ENCODE measurements around the gene F11R. TPM values are rescaled to one million over a fixed set of nuclear protein-coding genes. Genes with fewer than 3 reads are reported as not detected.

F11R gene
- total and polyA plus RNA-seq, 2 donors (not counting 1 experiment from before 2014, with no cell fraction given): 16.4 to 17.3 TPM

DNA sequence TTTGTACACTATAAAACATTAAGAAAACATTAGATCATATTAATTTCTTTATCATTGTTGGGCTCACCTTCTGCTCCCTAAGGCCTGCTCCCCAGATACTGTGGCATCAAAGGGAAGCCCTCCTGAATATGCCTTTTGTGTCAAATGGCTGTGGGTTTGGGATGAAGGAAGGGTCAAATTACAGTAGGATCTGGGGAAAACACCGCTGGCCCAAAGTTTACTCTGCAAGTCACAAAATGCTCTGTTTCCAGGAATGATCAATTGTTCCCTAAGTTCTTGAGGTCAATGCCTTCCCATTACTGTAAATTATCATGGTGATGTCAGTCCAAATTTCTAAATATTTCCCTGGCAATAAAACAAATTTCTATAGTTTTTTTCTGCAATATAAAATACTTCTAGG is 59.5 kb downstream of the F11R start:
- H3K4me3 ChIP-seq (ENCODE audit: control extremely low read depth in 1 of 5, extremely low read depth in 1 of 5, insufficient read depth in 1 of 5, low read depth in 2 of 5, low read length in 4 of 5): no peak overlapping the region
- H3K9ac ChIP-seq (ENCODE audit: low read length): no peak overlapping the region
- H4K20me1 ChIP-seq (ENCODE audit: control insufficient read depth, insufficient read depth, low read length, poor library complexity, severe bottlenecking): no peaks in the 10 kb centered on the region
- no peak overlapping the region for H3K4me2 ChIP-seq (replicated peaks; ENCODE audit: low read depth, low read length, poor library complexity, severe bottlenecking)
- ChIA-PET CTCF (interaction anchor here (2.9 kb wide), 1 partner anchor 10 kb away, joined by 10 read pairs; no protein-coding TSS in a partner anchor), POLR2A (no interaction called here)
- no peak overlapping the region for H3K27ac Mint-ChIP-seq
- DNase-seq (no peak), ATAC-seq (ENCODE audit: low read depth) (no peak)
- no peak overlapping the region for H3K27ac ChIP-seq (ENCODE audit: low read length in 2 of 2)
- no peaks in the 10 kb centered on the region for H3K4me1 ChIP-seq (ENCODE audit: control insufficient read depth in 2 of 2, insufficient read depth in 2 of 2, low read length in 2 of 2)
- H3K27me3 Mint-ChIP-seq: no peaks in the 10 kb centered on the region
- H3K9me3 ChIP-seq (ENCODE audit: control extremely low read depth in 1 of 3, control insufficient read depth in 2 of 3, insufficient read depth in 1 of 3, low read length in 2 of 3): no peaks in the 10 kb centered on the region
- no peak for TF ChIP-seq EZH2 (IDR thresholded peaks at IDR 0.05; ENCODE audit: borderline replicate concordance, insufficient read depth, low read depth, low read length, poor library complexity, severe bottlenecking)
- TF ChIP-seq, protein P1, sequence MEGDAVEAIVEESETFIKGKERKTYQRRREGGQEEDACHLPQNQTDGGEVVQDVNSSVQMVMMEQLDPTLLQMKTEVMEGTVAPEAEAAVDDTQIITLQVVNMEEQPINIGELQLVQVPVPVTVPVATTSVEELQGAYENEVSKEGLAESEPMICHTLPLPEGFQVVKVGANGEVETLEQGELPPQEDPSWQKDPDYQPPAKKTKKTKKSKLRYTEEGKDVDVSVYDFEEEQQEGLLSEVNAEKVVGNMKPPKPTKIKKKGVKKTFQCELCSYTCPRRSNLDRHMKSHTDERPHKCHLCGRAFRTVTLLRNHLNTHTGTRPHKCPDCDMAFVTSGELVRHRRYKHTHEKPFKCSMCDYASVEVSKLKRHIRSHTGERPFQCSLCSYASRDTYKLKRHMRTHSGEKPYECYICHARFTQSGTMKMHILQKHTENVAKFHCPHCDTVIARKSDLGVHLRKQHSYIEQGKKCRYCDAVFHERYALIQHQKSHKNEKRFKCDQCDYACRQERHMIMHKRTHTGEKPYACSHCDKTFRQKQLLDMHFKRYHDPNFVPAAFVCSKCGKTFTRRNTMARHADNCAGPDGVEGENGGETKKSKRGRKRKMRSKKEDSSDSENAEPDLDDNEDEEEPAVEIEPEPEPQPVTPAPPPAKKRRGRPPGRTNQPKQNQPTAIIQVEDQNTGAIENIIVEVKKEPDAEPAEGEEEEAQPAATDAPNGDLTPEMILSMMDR (IDR thresholded peaks at IDR 0.05): no peak
- H3K79me2 ChIP-seq (ENCODE audit: control insufficient read depth, insufficient read depth, low read length): no peaks in the 10 kb centered on the region
- no peak overlapping the region for H3K4me3 Mint-ChIP-seq
- no peaks in the 10 kb centered on the region for H3K4me1 Mint-ChIP-seq
- intact Hi-C loops (cut with micrococcal nuclease): no loop called here
- H3K36me3 ChIP-seq (replicated peaks in 1 of 2; ENCODE audit: control extremely low read depth in 1 of 2, control insufficient read depth in 1 of 2, extremely low read depth in 1 of 2, insufficient read depth in 2 of 2, low read length in 1 of 2): no peaks in the 10 kb centered on the region
- WGBS (ENCODE audit: insufficient coverage): no CpG with 5 or more reads among the region's 1 CpG
- no peak overlapping the region for H2AFZ ChIP-seq (ENCODE audit: insufficient read depth, low read depth, low read length, poor library complexity, severe bottlenecking)
- H3K27me3 ChIP-seq (replicated peaks in 1 of 4; ENCODE audit: control extremely low read depth in 1 of 4, control insufficient read depth in 3 of 4, insufficient read depth in 4 of 4, low read length in 3 of 4): no peaks in the 10 kb centered on the region
- no peaks in the 10 kb centered on the region for H3K9me3 Mint-ChIP-seq (ENCODE audit: insufficient read depth)

DNA sequence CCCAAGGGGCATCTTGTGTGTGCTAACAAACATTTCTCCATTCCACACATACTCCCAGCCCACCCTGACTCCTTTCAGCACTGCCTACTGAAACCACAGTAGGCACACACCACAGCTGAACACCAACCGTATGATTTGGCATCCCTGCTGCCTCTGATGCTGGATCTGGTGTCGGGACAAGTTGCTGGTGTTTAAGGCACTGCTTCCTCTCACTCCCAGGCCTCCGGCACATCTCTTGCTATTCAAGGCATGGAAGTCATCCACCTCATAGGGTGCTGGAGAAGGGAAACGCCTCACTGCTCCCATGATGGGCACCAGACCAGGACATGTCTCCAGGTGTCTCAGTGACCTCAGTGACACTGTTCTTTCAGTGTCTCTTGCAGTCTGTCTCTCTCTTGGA is 64.0 kb downstream of the F11R start:
- no peak overlapping the region for H3K4me3 Mint-ChIP-seq
- Histone ChIP-seq H3K9me3 (ENCODE audit: control extremely low read depth in 1 of 3, control insufficient read depth in 2 of 3, insufficient read depth in 1 of 3, low read length in 2 of 3) (no peaks in the 10 kb centered on the region), H3K27me3 (replicated peaks in 1 of 4; ENCODE audit: control extremely low read depth in 1 of 4, control insufficient read depth in 3 of 4, insufficient read depth in 4 of 4, low read length in 3 of 4) (no peaks in the 10 kb centered on the region), H3K4me3 (ENCODE audit: control extremely low read depth in 1 of 5, extremely low read depth in 1 of 5, insufficient read depth in 1 of 5, low read depth in 2 of 5, low read length in 4 of 5) (no peak overlapping the region), H3K27ac (ENCODE audit: low read length in 2 of 2) (no peak overlapping the region), H3K4me1 (ENCODE audit: control insufficient read depth in 2 of 2, insufficient read depth in 2 of 2, low read length in 2 of 2) (peaks cover 0 to 4% of the 10 kb centered on the region in 2 donors), H3K36me3 (replicated peaks in 1 of 2; ENCODE audit: control extremely low read depth in 1 of 2, control insufficient read depth in 1 of 2, extremely low read depth in 1 of 2, insufficient read depth in 2 of 2, low read length in 1 of 2) (no peaks in the 10 kb centered on the region), H3K4me2 (replicated peaks; ENCODE audit: low read depth, low read length, poor library complexity, severe bottlenecking) (no peak overlapping the region), H4K20me1 (ENCODE audit: control insufficient read depth, insufficient read depth, low read length, poor library complexity, severe bottlenecking) (no peaks in the 10 kb centered on the region), H3K9ac (ENCODE audit: low read length) (no peak overlapping the region), H2AFZ (ENCODE audit: insufficient read depth, low read depth, low read length, poor library complexity, severe bottlenecking) (no peak overlapping the region), H3K79me2 (ENCODE audit: control insufficient read depth, insufficient read depth, low read length) (no peaks in the 10 kb centered on the region)
- CTCF ChIA-PET: interaction anchor here (1.7 to 10.0 kb wide), 3 partner anchors 189 to 276 kb away, joined by 5 to 279 read pairs (median 123); no protein-coding TSS in a partner anchor
- ATAC-seq (ENCODE audit: low read depth) (no peak), DNase-seq (no peak)
- no peak for TF ChIP-seq EZH2 (IDR thresholded peaks at IDR 0.05; ENCODE audit: borderline replicate concordance, insufficient read depth, low read depth, low read length, poor library complexity, severe bottlenecking)
- TF ChIP-seq, protein P1 (IDR thresholded peaks at IDR 0.05): no peak
- POLR2A ChIA-PET: no interaction called here
- WGBS (ENCODE audit: insufficient coverage): 90% methylated on average over 2 of the region's 4 CpGs
- intact Hi-C loops (cut with micrococcal nuclease): no loop called here
- no peaks in the 10 kb centered on the region for H3K27me3 Mint-ChIP-seq
- peaks cover 4% of the 10 kb centered on the region for H3K4me1 Mint-ChIP-seq
- no peak overlapping the region for H3K27ac Mint-ChIP-seq
- no peaks in the 10 kb centered on the region for H3K9me3 Mint-ChIP-seq (ENCODE audit: insufficient read depth)
